Smooth muscle cell of the brain vasculature (primary cell): ENCODE results near the gene RFX6.

Experiments used
- DNase-seq: peaks from one replicate; pipeline ENCODE4 v3.0.0-alpha.2; 2012; ENCODE audit warnings: low read depth, low spot score

The RFX6 gene

DNA sequence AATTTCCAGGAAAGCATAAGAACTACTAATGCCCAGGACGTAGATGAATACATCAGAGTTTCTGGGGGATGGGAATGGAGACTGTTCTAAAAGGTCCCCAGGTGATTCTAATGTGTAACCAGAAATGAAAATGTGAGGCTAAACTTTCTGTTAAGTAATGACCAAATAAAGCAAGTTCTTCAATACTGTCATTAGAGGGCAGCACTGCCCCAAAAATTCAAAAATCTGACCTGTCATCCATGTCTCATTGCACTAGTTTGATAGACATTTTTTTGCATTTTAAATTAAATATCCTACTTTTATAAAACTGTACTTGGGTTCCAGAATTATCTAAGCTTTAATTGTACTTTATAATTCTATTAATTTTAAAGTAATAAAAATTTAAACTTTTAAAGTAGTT, 94.9 kb downstream of the RFX6 start:
- no peak for DNase-seq

- no peak for DNase-seq
Observed at GRCh38 chr6:116973976-116974375, 96.9 kb downstream of the RFX6 start.

DNA sequence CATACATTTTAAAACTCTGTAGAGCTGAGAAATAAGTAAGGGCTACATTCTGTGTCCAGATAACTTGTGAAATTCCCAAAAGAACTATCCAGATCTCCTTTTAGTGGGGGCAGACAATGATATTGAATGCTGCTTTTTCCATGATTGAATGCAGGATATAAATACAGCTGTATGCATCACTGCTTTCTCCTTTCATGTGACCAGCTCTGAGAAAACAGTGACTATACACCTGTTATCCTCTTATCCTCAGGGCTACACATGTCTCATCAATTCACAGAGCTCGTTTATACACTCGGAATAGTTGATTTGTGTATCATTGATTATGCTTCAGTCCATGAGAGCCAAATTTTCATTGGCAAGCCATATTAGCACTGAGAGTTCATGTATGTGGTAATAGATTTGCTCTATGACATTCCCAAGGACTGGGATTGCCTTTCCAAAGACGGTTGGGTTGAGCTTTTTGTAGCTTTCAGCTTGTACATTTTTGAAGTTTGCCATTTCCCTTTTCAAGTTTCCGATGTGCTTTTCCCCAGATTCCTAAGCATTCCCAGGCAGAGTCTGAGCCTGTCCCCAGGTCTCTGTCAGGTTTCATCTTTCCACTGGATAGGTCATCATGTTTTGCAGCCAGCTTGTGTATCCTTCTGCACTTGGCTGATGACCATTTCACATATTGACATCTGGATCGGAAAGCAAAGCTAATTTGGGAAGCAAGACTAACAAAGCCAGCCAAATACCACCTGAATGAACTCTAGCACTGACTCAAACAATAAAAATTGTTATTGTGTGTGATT, 97.7 kb downstream of the RFX6 start:
- no peak for DNase-seq

GRCh38 chr6:116975600-116975999, 98.6 kb downstream of the RFX6 start:
- DNase-seq: no peak

DNA sequence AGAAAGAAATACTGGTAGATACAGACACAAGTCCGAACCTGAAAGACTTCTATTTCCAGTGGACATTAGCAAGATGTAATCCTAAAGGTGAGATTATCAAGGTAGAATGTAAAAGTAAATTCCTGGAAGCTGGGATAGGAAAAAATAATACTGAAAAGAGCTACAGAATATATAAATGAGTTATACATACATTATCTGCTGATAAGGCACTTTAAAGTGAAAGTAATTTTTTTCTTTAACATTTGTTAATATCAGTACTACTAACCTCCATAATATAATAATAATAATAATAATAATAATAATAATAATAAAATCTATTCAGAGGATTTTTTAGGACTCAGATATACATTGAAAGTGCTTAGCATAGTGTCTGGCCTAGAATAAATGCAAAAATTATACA, 102.5 kb downstream of the RFX6 start:
- no peak for DNase-seq
